B cell (primary cell): ENCODE measurements around the gene SLC35A5. TPM values are rescaled to one million over a fixed set of nuclear protein-coding genes. Genes with fewer than 3 reads are reported as not detected.

Experiments used
- ATAC-seq: fragments of 200-7000 bp; cut with Tn5 transposase; one replicate; pipeline ENCODE4 v1.10.0; 2021; ENCODE audit warnings: low read depth, mild to moderate bottlenecking, moderate number of reproducible peaks, moderate library complexity
- CTCF ChIA-PET: fragments of 350-600 bp; sonication (Branson Sonifier 250); formaldehyde crosslinking; loops from one replicate; lab custom pipeline; 2021; ENCODE audit warnings: antibody characterized with exemption, inconsistent platforms; lab: Charles Lee
- POLR2A ChIA-PET: fragments of 350-600 bp; sonication (Branson Sonifier 250); formaldehyde crosslinking; loops from one replicate; lab custom pipeline; 2021; ENCODE audit warnings: antibody characterized with exemption; lab: Charles Lee
- DNase-seq: peaks from one replicate; pipeline ENCODE4 v3.0.0; 2013
- H2AFZ ChIP-seq: 2 replicates; pipeline ENCODE4 v1.6.1; 2012; ENCODE audit warnings: mild to moderate bottlenecking, low read depth, low read length; ENCODE audit not compliant: insufficient read depth, poor library complexity, severe bottlenecking
- H3K27ac ChIP-seq, 2 donors: 1 replicate in 1 of 2; 2 replicates in 1 of 2; pipeline ENCODE4 v1.5.1; 2012 to 2013; ENCODE audit warnings: low read length in 2 of 2, mild to moderate bottlenecking in 2 of 2, moderate library complexity in 1 of 2
- H3K27me3 ChIP-seq, 4 experiments: fragments of 200-600 bp in 1 of 4; sonication (generic) in 1 of 4; replicated peaks in 1 of 4; 1 replicate in 2 of 4; 2 replicates in 2 of 4; pipeline versions ENCODE4 v1.6.1 to v1.7.0; 2013 to 2016; ENCODE audit warnings: low read length in 3 of 4, mild to moderate bottlenecking in 2 of 4, mixed read lengths in 1 of 4, moderate library complexity in 1 of 4; ENCODE audit not compliant: insufficient read depth in 4 of 4, control insufficient read depth in 3 of 4; ENCODE audit errors: control extremely low read depth in 1 of 4
- H3K36me3 ChIP-seq, 2 experiments: replicated peaks in 1 of 2; 1 replicate in 1 of 2; 2 replicates in 1 of 2; pipeline versions ENCODE4 v1.6.1 to v1.7.1; 2013; ENCODE audit warnings: low read length in 1 of 2; ENCODE audit not compliant: insufficient read depth in 2 of 2, control insufficient read depth in 1 of 2; ENCODE audit errors: control extremely low read depth in 1 of 2, extremely low read depth in 1 of 2
- H3K4me1 ChIP-seq, 2 donors: fragments of 200-600 bp in 1 of 2; sonication (generic) in 1 of 2; 1 replicate in 1 of 2; 2 replicates in 1 of 2; pipeline versions ENCODE4 v1.5.1 to v1.6.1; 2013 to 2017; ENCODE audit warnings: low read length in 2 of 2; ENCODE audit not compliant: control insufficient read depth in 2 of 2, insufficient read depth in 2 of 2
- H3K4me2 ChIP-seq: replicated peaks from 2 replicates; pipeline ENCODE3; 2012; ENCODE audit warnings: mild to moderate bottlenecking, low read depth, low read length; ENCODE audit not compliant: poor library complexity, severe bottlenecking
- H3K4me3 ChIP-seq, 5 experiments: fragments of 200-600 bp in 1 of 5; sonication (generic) in 1 of 5; 1 replicate in 3 of 5; 2 replicates in 2 of 5; pipeline versions ENCODE4 v1.5.1 to v1.7.0; 2011 to 2016; ENCODE audit warnings: low read length in 4 of 5, mild to moderate bottlenecking in 4 of 5, low read depth in 2 of 5, control low read depth in 1 of 5, moderate library complexity in 1 of 5; ENCODE audit not compliant: insufficient read depth in 1 of 5; ENCODE audit errors: control extremely low read depth in 1 of 5, extremely low read depth in 1 of 5
- H3K79me2 ChIP-seq: fragments of 200-600 bp; sonication (generic); one replicate; pipeline ENCODE4 v1.6.0; 2016; ENCODE audit warnings: low read length; ENCODE audit not compliant: control insufficient read depth, insufficient read depth
- H3K9ac ChIP-seq: fragments of 200-600 bp; sonication (generic); 2 replicates; pipeline ENCODE4 v1.6.1; 2017; ENCODE audit warnings: mild to moderate bottlenecking, low read length, moderate library complexity
- H3K9me3 ChIP-seq, 3 donors: one replicate each; pipeline versions ENCODE4 v1.6.1 to v1.7.1; 2013; ENCODE audit warnings: low read length in 2 of 3; ENCODE audit not compliant: control insufficient read depth in 2 of 3, insufficient read depth in 1 of 3; ENCODE audit errors: control extremely low read depth in 1 of 3
- H4K20me1 ChIP-seq: 2 replicates; pipeline ENCODE4 v1.6.0; 2012; ENCODE audit warnings: mild to moderate bottlenecking, low read length; ENCODE audit not compliant: insufficient read depth, control insufficient read depth, poor library complexity, severe bottlenecking
- H3K27ac Mint-ChIP-seq: one replicate; pipeline ENCODE4 v1.8.0; 2021; ENCODE audit warnings: mixed read lengths
- H3K27me3 Mint-ChIP-seq: one replicate; pipeline ENCODE4 v1.8.0; 2021; ENCODE audit warnings: mixed read lengths
- H3K4me1 Mint-ChIP-seq: one replicate; pipeline ENCODE4 v1.8.0; 2021; ENCODE audit warnings: mixed read lengths
- H3K4me3 Mint-ChIP-seq: one replicate; pipeline ENCODE4 v1.8.0; 2021; ENCODE audit warnings: mixed read lengths
- H3K9me3 Mint-ChIP-seq: one replicate; pipeline ENCODE4 v1.8.0; 2022; ENCODE audit warnings: mixed read lengths; ENCODE audit not compliant: insufficient read depth
- EZH2 ChIP-seq: IDR thresholded peaks from 2 replicates; pipeline ENCODE4 v1.6.1; 2012; ENCODE audit warnings: borderline replicate concordance, low read depth, mild to moderate bottlenecking, moderate library complexity, low read length; ENCODE audit not compliant: insufficient read depth, poor library complexity, severe bottlenecking
- WGBS: methylation state at CpG from one replicate; pipeline ENCODE4 v1.1.5; 2013; ENCODE audit warnings: missing lambda C conversion rate; ENCODE audit not compliant: insufficient coverage; 5-methylcytosine and 5-hydroxymethylcytosine counted together
- intact Hi-C: fragments of 100-400 bp; cut with micrococcal nuclease; formaldehyde crosslinking; loops from one replicate; pipeline ENCODE4 v1.10.0; 2022
- polyA plus RNA-seq: library from polyadenylated mRNA; depleted of rRNA; stranded (reverse); fragments of >200 nt; gene quantifications from 2 replicates; pipeline ENCODE4 v1.2.3, GENCODE V29; 2012
- total RNA-seq, 2 donors: library from RNA; stranded (reverse); fragments of 120-200 nt in 1 of 2; gene quantifications; 1 replicate in 1 of 2; 2 replicates in 1 of 2; pipeline versions ENCODE4 v1.2.3 to v1.2.4, GENCODE V29; 2013 to 2022
- TF ChIP-seq, protein P1 (sequence below): fragments of 200-600 bp; IDR thresholded peaks from one replicate; pipeline ENCODE4 v1.8.0; 2022; ENCODE audit warnings: antibody characterized with exemption, mild to moderate bottlenecking

SLC35A5 gene
- total and polyA plus RNA-seq, 2 donors (not counting 1 experiment from before 2014, with no cell fraction given): 15.4 to 34.9 TPM

DNA sequence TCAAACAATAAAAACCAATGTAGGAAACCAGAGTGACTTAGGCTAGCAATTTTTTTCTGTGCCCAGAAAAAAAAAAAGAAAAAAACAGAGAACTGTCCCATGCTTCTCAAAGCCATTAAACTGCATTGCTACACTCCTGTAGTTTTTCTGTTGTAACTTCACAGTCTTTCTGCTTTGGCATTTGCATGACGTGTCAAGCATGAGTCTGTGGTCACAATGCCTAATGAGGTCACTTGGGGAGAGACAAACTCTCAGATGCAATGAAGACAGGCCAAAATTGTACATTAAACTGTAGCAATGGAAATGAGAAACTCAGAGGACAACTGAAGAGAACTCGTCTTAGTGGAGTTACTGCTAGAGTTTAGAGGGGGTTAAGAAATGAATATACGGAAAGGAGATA lies 48.3 kb downstream of the SLC35A5 start:
- 75% methylated on average over 3 of the region's 3 CpGs for WGBS
- no peaks in the 10 kb centered on the region for H3K9me3 ChIP-seq
- H3K4me2 ChIP-seq: no peak overlapping the region
- H3K4me3 Mint-ChIP-seq: no peak overlapping the region
- H3K9me3 Mint-ChIP-seq: no peaks in the 10 kb centered on the region
- H3K27ac Mint-ChIP-seq: no peak overlapping the region
- ATAC-seq (no peak), DNase-seq (no peak)
- intact Hi-C loops: no loop called here
- H2AFZ ChIP-seq: no peak overlapping the region
- H3K27me3 ChIP-seq: no peaks in the 10 kb centered on the region
- peaks cover 4% of the 10 kb centered on the region for H3K27me3 Mint-ChIP-seq
- POLR2A ChIA-PET: no interaction called here
- TF ChIP-seq, protein P1, sequence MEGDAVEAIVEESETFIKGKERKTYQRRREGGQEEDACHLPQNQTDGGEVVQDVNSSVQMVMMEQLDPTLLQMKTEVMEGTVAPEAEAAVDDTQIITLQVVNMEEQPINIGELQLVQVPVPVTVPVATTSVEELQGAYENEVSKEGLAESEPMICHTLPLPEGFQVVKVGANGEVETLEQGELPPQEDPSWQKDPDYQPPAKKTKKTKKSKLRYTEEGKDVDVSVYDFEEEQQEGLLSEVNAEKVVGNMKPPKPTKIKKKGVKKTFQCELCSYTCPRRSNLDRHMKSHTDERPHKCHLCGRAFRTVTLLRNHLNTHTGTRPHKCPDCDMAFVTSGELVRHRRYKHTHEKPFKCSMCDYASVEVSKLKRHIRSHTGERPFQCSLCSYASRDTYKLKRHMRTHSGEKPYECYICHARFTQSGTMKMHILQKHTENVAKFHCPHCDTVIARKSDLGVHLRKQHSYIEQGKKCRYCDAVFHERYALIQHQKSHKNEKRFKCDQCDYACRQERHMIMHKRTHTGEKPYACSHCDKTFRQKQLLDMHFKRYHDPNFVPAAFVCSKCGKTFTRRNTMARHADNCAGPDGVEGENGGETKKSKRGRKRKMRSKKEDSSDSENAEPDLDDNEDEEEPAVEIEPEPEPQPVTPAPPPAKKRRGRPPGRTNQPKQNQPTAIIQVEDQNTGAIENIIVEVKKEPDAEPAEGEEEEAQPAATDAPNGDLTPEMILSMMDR: no peak
- TF ChIP-seq EZH2: no peak
- H3K9ac ChIP-seq: no peak overlapping the region
- H3K4me1 Mint-ChIP-seq: no peaks in the 10 kb centered on the region
- H3K79me2 ChIP-seq: no peaks in the 10 kb centered on the region
- H3K4me3 ChIP-seq: no peak overlapping the region
- CTCF ChIA-PET: no interaction called here
- H3K27ac ChIP-seq: no peak overlapping the region
- no peaks in the 10 kb centered on the region for H3K36me3 ChIP-seq
- no peaks in the 10 kb centered on the region for H3K4me1 ChIP-seq
- no peaks in the 10 kb centered on the region for H4K20me1 ChIP-seq

DNA sequence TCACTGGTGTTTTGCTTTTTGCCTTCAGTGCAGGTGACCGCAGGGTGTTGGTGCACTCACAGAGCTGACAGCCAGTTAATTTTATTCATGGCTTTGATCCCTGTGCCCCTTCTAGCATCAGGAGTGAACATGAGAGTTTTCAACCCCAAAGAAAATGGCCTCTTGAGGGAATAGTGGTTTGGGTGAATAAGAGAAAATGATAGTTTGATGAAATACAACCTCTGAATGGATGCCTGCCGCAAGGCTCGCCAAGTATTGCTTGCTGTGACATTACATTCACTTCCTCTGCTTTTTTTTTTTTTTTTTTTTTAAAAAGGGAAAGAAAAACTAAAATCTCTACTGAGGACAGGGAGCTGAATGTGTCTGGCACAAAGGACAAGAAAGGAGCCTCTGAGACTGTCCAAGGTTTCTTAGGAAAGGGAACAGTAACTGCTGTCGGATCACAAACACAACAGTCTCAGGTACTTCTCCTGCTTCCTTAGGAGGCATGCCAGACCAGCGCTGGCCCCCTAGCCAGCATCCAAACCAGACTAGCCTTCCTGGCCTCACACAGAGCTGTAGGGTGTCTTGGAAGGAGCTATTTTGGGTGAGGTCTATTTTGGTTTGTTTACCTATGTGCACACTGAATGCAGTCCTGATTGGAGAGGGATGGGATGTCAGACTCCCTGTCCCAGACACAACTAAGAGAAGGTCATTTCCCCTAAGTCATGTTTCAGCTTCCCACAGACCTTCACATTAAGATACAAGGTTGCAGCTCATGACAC lies 50.1 kb downstream of the SLC35A5 start:
- DNase-seq (no peak), ATAC-seq (no peak)
- no peaks in the 10 kb centered on the region for H3K9me3 Mint-ChIP-seq
- H3K4me3 ChIP-seq: no peak overlapping the region
- no peaks in the 10 kb centered on the region for H3K4me1 Mint-ChIP-seq
- H3K4me2 ChIP-seq: no peak overlapping the region
- intact Hi-C loops: no loop called here
- no peak overlapping the region for H3K9ac ChIP-seq
- ChIA-PET CTCF (interaction anchor here (0.9 to 1.5 kb wide), 2 partner anchors 31 to 965 kb away, joined by 3 read pairs; no protein-coding TSS in a partner anchor), POLR2A (interaction anchor here (0.7 kb wide), 2 partner anchors 68 to 1129 kb away, joined by 3 to 11 read pairs; no protein-coding TSS in a partner anchor)
- no peaks in the 10 kb centered on the region for H3K4me1 ChIP-seq
- 100% methylated on average over 1 of the region's 5 CpGs for WGBS
- no peaks in the 10 kb centered on the region for H3K36me3 ChIP-seq
- no peak overlapping the region for H3K27ac ChIP-seq
- no peak for TF ChIP-seq EZH2
- TF ChIP-seq, protein P1: no peak
- no peaks in the 10 kb centered on the region for H4K20me1 ChIP-seq
- H2AFZ ChIP-seq: no peak overlapping the region
- no peaks in the 10 kb centered on the region for H3K79me2 ChIP-seq
- peaks cover 4% of the 10 kb centered on the region for H3K27me3 Mint-ChIP-seq
- H3K9me3 ChIP-seq: no peaks in the 10 kb centered on the region
- H3K27me3 ChIP-seq: no peaks in the 10 kb centered on the region
- no peak overlapping the region for H3K4me3 Mint-ChIP-seq
- H3K27ac Mint-ChIP-seq: no peak overlapping the region
